ENCODE data around the gene MB. TPM values are rescaled to one million over a fixed set of nuclear protein-coding genes. Genes with fewer than 3 reads are reported as not detected.

Gene MB
- total and polyA plus RNA-seq, 2 donors (not counting 1 experiment from before 2014, with no cell fraction given) = not detected

DNA sequence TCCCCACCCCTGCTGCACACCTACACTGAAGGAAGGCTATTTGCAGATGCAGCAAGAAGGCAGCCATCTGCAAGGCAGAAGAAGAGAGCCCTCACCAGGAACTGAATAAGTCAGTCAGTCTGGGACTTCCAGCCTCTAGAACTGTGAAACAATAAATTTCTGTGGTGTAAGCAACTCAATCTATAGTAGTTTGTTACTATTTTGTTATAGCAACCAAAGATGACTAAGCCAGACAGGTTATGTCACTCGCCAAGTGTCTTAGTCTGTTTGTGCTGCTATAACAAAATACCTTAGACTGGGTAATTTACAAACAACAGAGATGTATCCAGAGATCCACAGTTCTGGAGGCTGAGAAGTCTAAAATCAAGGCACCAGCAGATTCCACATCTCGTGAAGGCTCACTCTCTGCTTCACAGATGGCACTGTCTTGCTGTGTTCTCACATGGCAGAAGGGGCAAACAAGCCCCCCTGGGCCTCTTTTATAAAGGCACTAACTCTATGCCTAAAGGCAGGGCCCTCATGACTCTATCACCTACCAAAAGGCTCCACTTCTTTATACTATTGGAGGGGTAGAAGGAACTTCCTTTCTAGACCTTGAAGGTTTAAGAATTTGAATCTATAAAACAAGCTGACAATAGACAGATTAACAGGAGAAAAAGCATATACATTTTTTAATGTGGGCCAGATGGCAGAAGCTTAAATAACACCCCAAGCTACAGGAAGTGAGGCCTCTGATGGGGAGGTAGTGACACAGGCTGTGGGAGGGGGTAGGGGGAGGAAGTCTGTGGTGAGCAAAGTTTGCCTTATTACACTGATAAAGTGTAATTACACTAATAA is 43.4 kb upstream of the MB start:
- H3K27me3 ChIP-seq (replicated peaks in 1 of 4; ENCODE audit: control extremely low read depth in 1 of 4, control insufficient read depth in 3 of 4, insufficient read depth in 4 of 4, low read length in 3 of 4) = no peaks in the 10 kb centered on the region
- peaks cover 18 to 23% of the 10 kb centered on the region in 2 donors for H3K4me1 ChIP-seq (ENCODE audit: control insufficient read depth in 2 of 2, insufficient read depth in 2 of 2, low read length in 2 of 2)
- peak; percentile 44 for DNase-seq
- ChIA-PET CTCF (no interaction called here), POLR2A (interaction anchor here (0.7 kb wide), 1 partner anchor 818 kb away, joined by 3 read pairs; no protein-coding TSS in a partner anchor)
- 10% methylated on average over 1 of the region's 2 CpGs for WGBS (ENCODE audit: insufficient coverage)
- Mint-ChIP-seq H3K4me1 (peaks cover 32% of the 10 kb centered on the region), H3K4me3 (peak overlapping the region; percentile 21), H3K9me3 (ENCODE audit: insufficient read depth) (peaks cover 3% of the 10 kb centered on the region), H3K27me3 (no peaks in the 10 kb centered on the region), H3K27ac (peak overlapping the region; percentile 70)
- peak overlapping the region; percentile 44 for H3K9ac ChIP-seq (ENCODE audit: low read length)
- H3K36me3 ChIP-seq (replicated peaks in 1 of 2; ENCODE audit: control extremely low read depth in 1 of 2, control insufficient read depth in 1 of 2, extremely low read depth in 1 of 2, insufficient read depth in 2 of 2, low read length in 1 of 2) = peaks cover 0 to 36% of the 10 kb centered on the region in 2 experiments
- peak overlapping the region; percentile 78 to 83 for H3K27ac ChIP-seq (ENCODE audit: low read length in 2 of 2)
- intact Hi-C loops (cut with micrococcal nuclease) = no loop called here
- no peak for TF ChIP-seq EZH2 (IDR thresholded peaks at IDR 0.05; ENCODE audit: borderline replicate concordance, insufficient read depth, low read depth, low read length, poor library complexity, severe bottlenecking)
- TF ChIP-seq, protein P1, sequence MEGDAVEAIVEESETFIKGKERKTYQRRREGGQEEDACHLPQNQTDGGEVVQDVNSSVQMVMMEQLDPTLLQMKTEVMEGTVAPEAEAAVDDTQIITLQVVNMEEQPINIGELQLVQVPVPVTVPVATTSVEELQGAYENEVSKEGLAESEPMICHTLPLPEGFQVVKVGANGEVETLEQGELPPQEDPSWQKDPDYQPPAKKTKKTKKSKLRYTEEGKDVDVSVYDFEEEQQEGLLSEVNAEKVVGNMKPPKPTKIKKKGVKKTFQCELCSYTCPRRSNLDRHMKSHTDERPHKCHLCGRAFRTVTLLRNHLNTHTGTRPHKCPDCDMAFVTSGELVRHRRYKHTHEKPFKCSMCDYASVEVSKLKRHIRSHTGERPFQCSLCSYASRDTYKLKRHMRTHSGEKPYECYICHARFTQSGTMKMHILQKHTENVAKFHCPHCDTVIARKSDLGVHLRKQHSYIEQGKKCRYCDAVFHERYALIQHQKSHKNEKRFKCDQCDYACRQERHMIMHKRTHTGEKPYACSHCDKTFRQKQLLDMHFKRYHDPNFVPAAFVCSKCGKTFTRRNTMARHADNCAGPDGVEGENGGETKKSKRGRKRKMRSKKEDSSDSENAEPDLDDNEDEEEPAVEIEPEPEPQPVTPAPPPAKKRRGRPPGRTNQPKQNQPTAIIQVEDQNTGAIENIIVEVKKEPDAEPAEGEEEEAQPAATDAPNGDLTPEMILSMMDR (IDR thresholded peaks at IDR 0.05) = no peak
- H3K4me3 ChIP-seq (ENCODE audit: control extremely low read depth in 1 of 5, extremely low read depth in 1 of 5, insufficient read depth in 1 of 5, low read depth in 2 of 5, low read length in 4 of 5) = peak overlapping the region in 1 of 5 experiments; percentile 20
- H3K79me2 ChIP-seq (ENCODE audit: control insufficient read depth, insufficient read depth, low read length) = no peaks in the 10 kb centered on the region
- peak; percentile 78 for ATAC-seq (ENCODE audit: low read depth)
- no peaks in the 10 kb centered on the region for H4K20me1 ChIP-seq (ENCODE audit: control insufficient read depth, insufficient read depth, low read length, poor library complexity, severe bottlenecking)
- peaks cover 0 to 6% (median 5%) of the 10 kb centered on the region in 3 donors for H3K9me3 ChIP-seq (ENCODE audit: control extremely low read depth in 1 of 3, control insufficient read depth in 2 of 3, insufficient read depth in 1 of 3, low read length in 2 of 3)
- peak overlapping the region; percentile 57 for H3K4me2 ChIP-seq (replicated peaks; ENCODE audit: low read depth, low read length, poor library complexity, severe bottlenecking)
- peak overlapping the region; percentile 64 for H2AFZ ChIP-seq (ENCODE audit: insufficient read depth, low read depth, low read length, poor library complexity, severe bottlenecking)
